T-helper 1 cell treated with Interleukin-12 subunit alpha and Interleukin-12 subunit beta and Interleukin-4 antibody, amounts not matched to agents 30 μg/mL and 1 μg/mL, for 36 hours (primary cell): ENCODE measurements around the gene UTF1.
A peak's percentile ranks its signal among the peaks of the same experiment; 100 is the strongest.
"Not testable (repeated sequence)": the region's sequence is repeated elsewhere in the genome, so short reads cannot be mapped to it uniquely, and the experiment has no call there.

Experiments
- H3K27ac Mint-ChIP-seq: one replicate; pipeline ENCODE4 v1.8.0; 2021; ENCODE audit warnings: mild to moderate bottlenecking, mixed read lengths
- H3K27me3 Mint-ChIP-seq: one replicate; pipeline ENCODE4 v1.8.0; 2021; ENCODE audit warnings: low read depth, mixed read lengths
- H3K36me3 Mint-ChIP-seq: one replicate; pipeline ENCODE4 v1.8.0; 2021; ENCODE audit warnings: low read depth, mixed read lengths
- H3K4me1 Mint-ChIP-seq: one replicate; pipeline ENCODE4 v1.8.0; 2021; ENCODE audit warnings: low read depth, mixed read lengths
- H3K4me3 Mint-ChIP-seq: one replicate; pipeline ENCODE4 v1.8.0; 2021; ENCODE audit warnings: mild to moderate bottlenecking, moderate library complexity, mixed read lengths
- H3K9me3 Mint-ChIP-seq: one replicate; pipeline ENCODE4 v1.8.0; 2021; ENCODE audit warnings: mixed read lengths

The UTF1 gene

DNA sequence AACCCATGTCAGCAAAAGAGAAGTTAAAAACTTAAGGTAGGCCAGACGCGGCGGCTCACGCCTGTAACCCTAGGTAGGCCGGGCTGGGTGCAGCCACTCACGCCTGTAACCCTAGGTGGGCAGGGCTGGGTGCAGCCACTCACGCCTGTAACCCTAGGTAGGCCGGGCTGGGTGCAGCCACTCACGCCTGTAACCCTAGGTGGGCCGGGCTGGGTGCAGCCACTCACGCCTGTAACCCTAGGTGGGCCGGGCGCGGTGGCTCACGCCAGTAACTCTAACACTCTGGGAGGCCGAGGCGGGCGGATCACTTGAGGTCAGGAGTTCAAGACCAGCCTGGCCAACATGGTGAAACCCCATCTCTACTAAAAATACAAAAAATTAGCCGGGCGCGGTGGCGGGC is 8.3 kb upstream of the UTF1 start:
- not testable (repeated sequence) for H3K27me3 Mint-ChIP-seq, H3K4me1 Mint-ChIP-seq, H3K36me3 Mint-ChIP-seq, H3K4me3 Mint-ChIP-seq, H3K27ac Mint-ChIP-seq, H3K9me3 Mint-ChIP-seq

DNA sequence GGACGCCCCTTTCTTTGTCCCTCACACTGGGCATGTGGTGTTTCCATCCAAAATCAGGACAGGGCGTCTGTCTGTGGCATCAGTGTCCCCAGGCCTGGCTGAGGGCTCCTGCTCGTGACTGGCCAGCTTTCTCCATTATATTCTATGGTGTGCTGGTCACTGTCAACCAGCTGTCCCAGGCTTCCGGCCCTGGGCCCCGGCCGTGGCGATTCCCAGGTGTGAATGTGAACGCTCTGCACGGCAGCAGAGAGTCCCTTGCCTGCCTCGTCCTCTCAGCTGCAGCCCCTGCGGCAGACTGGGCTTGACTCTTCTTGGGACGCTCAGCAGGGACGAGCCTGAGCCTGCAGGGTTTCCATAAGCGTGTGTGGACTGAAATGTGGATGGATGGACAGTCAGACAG is 5.9 kb upstream of the UTF1 start:
- Mint-ChIP-seq H3K4me3 (no peak overlapping the region), H3K4me1 (peaks cover 8% of the 10 kb centered on the region), H3K27ac (no peak overlapping the region), H3K27me3 (peaks cover 21% of the 10 kb centered on the region), H3K36me3 (no peaks in the 10 kb centered on the region), H3K9me3 (no peaks in the 10 kb centered on the region)

DNA sequence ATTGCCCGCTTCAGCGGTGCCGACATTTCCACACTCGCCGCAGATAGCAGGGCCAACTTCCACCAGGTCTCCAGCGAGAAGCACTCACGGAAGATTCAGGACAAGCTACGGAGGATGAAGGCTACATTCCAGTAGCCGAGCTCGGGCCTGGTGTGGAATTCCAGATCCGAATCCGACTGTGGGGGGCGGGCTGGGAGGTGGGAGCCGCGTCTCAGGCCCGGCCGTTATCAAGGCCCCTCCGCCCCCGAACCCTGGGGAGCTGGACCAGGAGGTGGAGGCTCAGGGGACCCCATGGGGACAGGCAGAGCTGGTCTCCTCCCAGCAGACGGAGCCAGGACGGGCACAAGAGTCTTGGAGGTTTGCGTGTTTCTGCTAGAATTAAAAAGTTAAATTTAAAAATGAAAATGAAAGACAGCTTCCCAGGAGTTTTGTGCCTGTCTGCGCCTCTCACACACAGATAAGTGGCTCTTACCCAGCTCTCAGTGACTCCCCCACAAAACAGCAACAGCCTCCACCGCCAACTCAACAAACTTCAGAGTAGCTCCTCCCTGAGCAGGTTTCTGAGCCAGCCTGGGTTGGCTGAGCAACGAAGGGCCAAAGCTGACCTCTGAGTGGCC is 5.2 kb upstream of the UTF1 start:
- Mint-ChIP-seq H3K36me3 (no peaks in the 10 kb centered on the region), H3K27me3 (peaks cover 26% of the 10 kb centered on the region), H3K4me1 (peaks cover 8% of the 10 kb centered on the region), H3K4me3 (no peak overlapping the region), H3K27ac (no peak overlapping the region), H3K9me3 (no peaks in the 10 kb centered on the region)

DNA sequence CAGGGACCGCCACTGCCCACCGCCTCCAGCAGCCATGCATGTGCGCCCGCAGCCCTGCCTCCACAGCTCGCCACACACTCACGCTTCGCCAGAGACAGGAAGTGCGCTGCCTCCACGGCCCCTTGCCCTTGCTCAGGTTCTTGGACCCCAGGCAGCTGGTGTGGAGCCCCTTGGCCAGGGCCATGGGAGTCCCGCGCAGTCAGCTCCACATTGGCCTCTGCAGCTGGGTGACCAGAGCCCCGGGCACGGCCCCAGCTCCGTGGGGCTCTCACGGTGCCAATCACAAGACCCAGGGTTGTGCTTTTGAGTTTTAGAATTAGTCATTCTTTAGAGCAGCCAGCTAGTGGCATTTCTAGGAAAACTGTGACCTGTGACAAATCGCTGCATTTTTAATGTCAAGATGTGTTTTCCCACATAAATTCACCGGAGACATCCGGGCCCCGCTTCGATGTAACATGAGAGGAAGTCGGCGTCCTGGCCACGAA is 4.3 kb upstream of the UTF1 start:
- H3K27me3 Mint-ChIP-seq: peaks cover 26% of the 10 kb centered on the region
- H3K9me3 Mint-ChIP-seq: no peaks in the 10 kb centered on the region
- H3K4me3 Mint-ChIP-seq: peak overlapping the region; percentile 26
- peak overlapping the region; percentile 31 for H3K27ac Mint-ChIP-seq
- peaks cover 8% of the 10 kb centered on the region for H3K4me1 Mint-ChIP-seq
- no peaks in the 10 kb centered on the region for H3K36me3 Mint-ChIP-seq

DNA sequence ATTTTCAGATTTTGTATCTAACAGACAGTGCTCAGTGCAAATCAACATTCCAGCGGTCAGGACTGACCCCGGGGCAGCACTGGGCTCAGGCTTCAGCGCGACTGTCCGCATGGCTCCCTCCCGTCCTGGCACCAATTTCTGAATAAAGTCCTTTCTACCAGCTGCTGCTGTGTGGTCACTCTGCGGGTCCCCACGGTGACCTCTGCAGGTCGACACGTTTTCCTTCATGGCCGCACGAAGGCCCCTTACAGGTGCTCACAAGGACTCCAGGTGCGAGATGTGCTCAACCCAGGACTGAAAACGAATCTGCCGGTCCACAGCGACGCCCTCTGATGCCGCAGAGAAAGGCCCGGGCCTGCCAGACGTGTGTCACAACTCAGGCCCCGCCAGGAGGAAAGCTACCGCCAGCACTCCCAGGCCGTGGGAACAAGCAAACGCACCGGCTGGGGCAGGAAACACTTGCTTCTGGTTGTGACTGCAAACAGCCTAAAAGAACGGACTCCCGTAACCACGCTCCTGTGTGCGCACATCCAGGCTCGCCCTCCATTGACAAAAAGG is 3.7 kb upstream of the UTF1 start:
- no peak overlapping the region for H3K27ac Mint-ChIP-seq

DNA sequence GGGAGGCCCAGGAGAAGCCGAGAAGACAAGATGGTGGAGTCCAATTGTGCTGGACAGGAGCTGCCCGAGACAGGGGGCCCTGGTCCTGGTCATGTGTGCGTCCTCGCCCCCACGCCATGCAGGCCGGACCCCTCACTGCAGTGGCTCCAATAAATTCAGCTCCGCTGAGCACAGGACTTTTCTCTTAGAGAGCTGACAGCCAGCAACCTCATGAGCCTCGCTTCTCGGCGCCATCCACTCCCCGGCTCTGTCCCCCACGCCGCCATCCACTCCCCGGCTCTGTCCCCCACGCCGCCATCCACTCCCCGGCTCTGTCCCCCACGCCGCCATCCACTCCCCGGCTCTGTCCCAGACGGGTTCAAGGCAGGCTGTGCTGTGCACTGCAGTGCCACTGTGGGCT is 2.8 kb upstream of the UTF1 start:
- Mint-ChIP-seq H3K36me3 (no peaks in the 10 kb centered on the region), H3K27me3 (peaks cover 38% of the 10 kb centered on the region), H3K4me1 (peaks cover 8% of the 10 kb centered on the region), H3K9me3 (no peaks in the 10 kb centered on the region), H3K4me3 (no peak overlapping the region), H3K27ac (peak overlapping the region; percentile 65)

More for the DNA sequence above, 3.7 kb upstream of the UTF1 start:
- H3K4me3 Mint-ChIP-seq: no peak overlapping the region
- H3K27me3 Mint-ChIP-seq: peaks cover 29% of the 10 kb centered on the region
- H3K36me3 Mint-ChIP-seq: no peaks in the 10 kb centered on the region
- H3K4me1 Mint-ChIP-seq: peaks cover 8% of the 10 kb centered on the region
- H3K9me3 Mint-ChIP-seq: no peaks in the 10 kb centered on the region

DNA sequence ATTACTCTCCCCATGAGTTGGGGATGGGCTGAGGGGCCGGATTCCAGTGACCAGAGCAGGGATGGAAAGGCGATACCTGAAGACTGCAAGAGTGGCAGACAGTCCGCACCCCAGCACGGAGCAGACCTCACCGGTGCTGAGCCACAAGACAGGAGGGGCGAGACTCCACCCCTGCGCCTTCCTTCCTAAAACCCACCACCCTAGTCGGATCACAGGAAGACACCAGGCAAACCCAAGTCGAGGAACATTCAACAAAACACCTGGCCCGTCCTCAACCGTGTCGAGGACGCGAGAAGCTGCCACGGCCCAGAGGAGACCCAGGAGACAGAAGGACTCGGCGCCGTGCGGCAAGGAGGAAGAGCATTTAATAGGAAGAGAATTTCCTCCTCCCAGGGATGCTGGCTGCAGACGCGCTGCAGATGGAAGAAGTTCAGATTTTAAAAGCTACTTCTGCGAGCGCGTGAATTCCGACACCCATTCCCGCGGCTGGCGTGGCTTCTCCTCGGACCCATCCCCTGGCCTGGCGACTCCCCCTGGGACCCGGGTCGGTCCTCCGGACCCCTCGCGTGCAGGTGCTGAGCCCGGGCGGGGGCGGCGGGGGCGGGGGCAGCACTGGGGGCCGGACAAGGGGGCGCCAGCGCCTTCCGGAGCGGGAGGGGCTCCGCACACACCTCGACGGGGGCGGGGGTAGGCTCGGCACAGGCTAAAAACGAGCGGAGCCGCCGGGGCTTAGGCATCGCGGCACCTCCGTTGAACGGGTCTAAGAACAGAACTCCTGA is 563 bp upstream of the UTF1 start:
- Mint-ChIP-seq H3K36me3 (no peaks in the 10 kb centered on the region), H3K4me3 (peak overlapping the region; percentile 14), H3K4me1 (peaks cover 8% of the 10 kb centered on the region), H3K27me3 (peaks cover 60% of the 10 kb centered on the region), H3K9me3 (no peaks in the 10 kb centered on the region), H3K27ac (peak overlapping the region; percentile 67)

DNA sequence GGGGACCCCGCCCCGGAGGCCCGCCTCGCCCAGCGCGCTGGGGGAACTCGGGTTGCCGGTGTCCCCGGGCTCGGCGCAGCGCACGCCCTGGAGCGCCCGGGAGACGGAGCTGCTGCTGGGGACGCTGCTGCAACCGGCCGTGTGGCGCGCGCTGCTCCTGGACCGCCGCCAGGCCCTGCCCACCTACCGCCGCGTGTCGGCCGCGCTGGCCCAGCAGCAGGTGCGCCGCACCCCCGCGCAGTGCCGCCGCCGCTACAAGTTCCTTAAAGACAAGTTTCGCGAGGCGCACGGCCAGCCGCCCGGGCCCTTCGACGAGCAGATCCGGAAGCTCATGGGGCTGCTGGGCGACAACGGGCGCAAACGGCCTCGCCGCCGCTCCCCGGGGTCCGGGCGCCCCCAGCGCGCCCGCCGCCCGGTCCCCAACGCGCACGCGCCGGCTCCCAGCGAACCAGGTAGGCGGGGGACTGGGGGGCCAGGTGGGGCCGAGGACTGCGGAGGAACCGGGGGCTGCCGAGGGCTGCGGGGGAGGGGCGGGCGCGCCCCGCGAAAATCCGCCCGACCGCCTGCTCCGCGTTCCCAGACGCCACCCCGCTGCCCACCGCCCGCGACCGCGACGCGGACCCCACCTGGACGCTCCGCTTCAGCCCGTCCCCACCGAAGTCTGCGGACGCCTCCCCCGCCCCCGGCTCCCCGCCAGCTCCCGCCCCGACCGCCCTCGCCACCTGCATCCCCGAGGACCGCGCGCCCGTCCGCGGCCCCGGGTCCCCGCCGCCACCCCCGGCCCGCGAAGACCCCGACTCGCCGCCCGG is 574 bp downstream of the UTF1 start:
- Mint-ChIP-seq H3K4me3 (no peak overlapping the region), H3K4me1 (peaks cover 6% of the 10 kb centered on the region), H3K36me3 (no peaks in the 10 kb centered on the region), H3K9me3 (no peaks in the 10 kb centered on the region), H3K27ac (no peak overlapping the region), H3K27me3 (peaks cover 65% of the 10 kb centered on the region)

DNA sequence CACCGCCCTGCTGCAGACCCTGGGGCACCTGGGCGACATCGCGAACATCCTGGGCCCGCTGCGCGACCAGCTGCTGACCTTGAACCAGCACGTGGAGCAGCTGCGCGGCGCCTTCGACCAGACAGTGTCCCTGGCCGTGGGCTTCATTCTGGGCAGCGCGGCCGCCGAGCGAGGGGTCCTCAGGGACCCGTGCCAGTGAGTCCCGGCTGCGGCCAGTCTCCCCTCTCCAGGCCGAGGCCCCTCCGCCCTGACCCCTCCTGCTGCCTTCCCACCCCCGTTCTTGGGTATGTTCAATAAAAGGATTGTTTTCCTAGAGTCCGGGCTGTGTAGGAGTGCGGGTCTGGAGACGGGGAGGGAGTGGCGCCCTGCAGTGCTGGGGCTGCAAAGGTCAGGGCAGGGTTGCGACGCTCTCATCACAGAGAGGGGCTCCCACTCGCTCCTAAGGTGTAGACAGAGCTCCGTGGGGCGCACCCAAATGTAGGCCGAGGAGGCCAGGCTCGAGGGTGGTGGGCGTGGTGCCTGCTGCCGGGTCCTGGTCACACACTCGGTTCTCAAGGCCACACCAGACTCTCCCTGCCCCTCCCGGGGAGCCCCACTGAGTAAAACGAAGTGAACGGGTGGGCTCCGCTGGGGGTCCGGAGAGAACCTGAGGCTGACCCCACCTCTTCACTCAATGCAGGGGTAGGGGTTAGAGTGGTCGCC is 1.4 kb downstream of the UTF1 start:
- Mint-ChIP-seq H3K9me3 (no peaks in the 10 kb centered on the region), H3K4me1 (no peaks in the 10 kb centered on the region), H3K27ac (no peak overlapping the region), H3K4me3 (no peak overlapping the region), H3K36me3 (no peaks in the 10 kb centered on the region), H3K27me3 (peaks cover 65% of the 10 kb centered on the region)

DNA sequence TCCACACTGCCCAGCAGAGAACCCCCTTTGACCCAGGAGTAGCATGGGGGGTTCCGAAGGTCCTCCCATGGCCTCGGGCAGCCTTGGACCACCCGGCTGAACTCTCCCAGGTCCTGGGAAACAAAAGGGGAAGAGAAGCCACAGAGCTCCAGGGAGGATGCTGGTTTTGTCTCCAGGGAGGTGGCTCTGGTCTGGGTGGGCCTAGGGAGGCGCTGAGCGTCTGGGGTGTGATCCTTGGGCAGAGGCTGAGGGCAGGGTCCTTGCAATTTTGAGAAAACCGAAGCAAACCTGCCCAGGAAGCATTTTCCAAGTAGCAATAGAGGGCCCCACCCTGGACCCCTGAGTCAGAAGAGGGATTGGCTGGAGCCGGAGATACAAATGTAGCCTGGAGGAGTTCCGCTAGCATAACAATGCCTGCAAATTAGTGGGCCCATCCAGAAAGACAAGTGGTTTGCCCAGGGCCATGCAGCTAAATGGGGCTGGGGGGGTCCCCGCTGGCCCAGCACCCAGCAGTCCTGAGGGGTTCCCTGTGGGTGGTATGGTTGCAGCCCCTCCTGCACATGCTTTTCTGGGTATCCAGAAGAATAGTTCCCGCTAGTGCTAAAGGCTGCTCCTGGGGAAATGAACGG is 2.0 kb downstream of the UTF1 start:
- H3K4me3 Mint-ChIP-seq: no peak overlapping the region
- no peaks in the 10 kb centered on the region for H3K9me3 Mint-ChIP-seq
- H3K27ac Mint-ChIP-seq: no peak overlapping the region
- H3K36me3 Mint-ChIP-seq: no peaks in the 10 kb centered on the region
- H3K4me1 Mint-ChIP-seq: no peaks in the 10 kb centered on the region
- peaks cover 65% of the 10 kb centered on the region for H3K27me3 Mint-ChIP-seq

DNA sequence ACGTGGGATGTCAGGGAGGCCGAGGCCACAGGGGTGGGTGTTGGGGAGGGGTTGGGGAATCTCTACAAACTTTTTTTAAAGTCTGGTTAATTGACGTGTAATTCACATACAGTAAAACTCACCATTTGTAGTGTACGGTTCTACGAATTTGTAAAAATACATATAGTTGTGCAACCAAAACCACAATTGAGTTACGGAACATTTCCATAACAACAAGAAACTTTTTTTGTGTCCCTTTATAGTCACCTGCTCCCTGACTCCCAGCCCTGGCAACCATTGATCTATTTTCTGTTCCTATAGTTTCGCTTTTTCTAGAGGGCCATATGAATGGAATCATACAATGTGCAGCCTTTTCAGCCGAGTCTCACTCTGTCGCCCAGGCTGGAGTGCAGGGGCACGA is 4.8 kb downstream of the UTF1 start:
- peaks cover 63% of the 10 kb centered on the region for H3K27me3 Mint-ChIP-seq
- not testable (repeated sequence) for H3K27ac Mint-ChIP-seq, H3K36me3 Mint-ChIP-seq, H3K4me3 Mint-ChIP-seq, H3K4me1 Mint-ChIP-seq, H3K9me3 Mint-ChIP-seq

DNA sequence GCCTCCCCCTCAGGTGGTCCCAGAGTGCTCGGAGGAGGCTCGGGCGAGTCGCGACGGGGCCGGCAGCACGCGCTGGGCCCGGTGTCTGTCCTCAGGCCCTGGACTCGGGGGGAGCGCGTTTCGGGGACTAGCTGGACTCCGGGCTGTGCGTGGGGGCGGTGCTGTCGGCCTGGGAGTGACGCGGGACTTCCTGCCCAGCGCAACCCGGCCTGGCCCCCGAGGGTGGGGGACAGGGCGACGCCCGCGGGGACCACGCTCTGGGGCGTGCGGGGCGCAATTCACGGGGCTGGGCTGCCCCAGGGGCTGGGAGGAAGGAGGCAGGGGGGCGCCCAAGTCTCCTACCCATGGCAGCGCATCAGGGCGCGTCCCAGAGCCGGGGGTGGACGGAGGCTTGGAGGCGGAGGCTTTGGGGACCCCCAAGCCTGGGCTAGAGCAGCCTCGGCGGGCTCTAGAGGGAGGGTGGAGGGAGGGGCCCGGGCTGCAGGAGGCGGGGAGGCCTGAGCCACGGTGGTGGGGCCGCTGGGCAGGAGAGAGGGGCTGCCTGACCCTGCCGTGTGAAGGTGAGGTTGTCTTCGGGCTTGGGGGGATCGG is 5.3 kb downstream of the UTF1 start:
- H3K36me3 Mint-ChIP-seq: no peaks in the 10 kb centered on the region
- no peaks in the 10 kb centered on the region for H3K9me3 Mint-ChIP-seq
- H3K27ac Mint-ChIP-seq: no peak overlapping the region
- no peak overlapping the region for H3K4me3 Mint-ChIP-seq
- no peaks in the 10 kb centered on the region for H3K4me1 Mint-ChIP-seq
- H3K27me3 Mint-ChIP-seq: peaks cover 66% of the 10 kb centered on the region

DNA sequence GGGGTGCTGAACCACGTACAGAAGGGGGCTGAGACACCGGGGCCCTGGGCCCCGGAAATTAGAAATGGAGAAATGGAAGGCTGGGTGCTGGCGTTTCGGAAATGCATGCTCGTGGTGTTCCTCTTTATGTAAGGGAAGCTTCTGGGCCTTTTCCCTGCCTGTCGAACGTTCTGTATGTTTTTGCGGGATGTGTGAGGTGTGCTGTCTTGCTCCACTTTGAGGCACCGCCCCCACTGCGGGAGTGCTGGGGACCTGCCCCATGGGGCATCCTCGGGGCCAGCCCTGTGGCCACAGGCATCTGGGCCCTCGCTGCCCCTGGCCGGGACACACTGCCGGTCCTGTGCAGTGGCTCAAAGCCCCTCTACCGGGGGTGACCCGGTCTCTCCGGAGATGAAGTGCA is 5.9 kb downstream of the UTF1 start:
- H3K9me3 Mint-ChIP-seq: no peaks in the 10 kb centered on the region
- peaks cover 2% of the 10 kb centered on the region for H3K4me1 Mint-ChIP-seq
- no peak overlapping the region for H3K4me3 Mint-ChIP-seq
- peaks cover 70% of the 10 kb centered on the region for H3K27me3 Mint-ChIP-seq
- no peak overlapping the region for H3K27ac Mint-ChIP-seq
- H3K36me3 Mint-ChIP-seq: no peaks in the 10 kb centered on the region
